Hepatic stellate cell (primary cell): ENCODE data around the gene PARVB.

Experiments used
- DNase-seq: peaks from one replicate; pipeline ENCODE4 v3.0.0; 2011; ENCODE audit warnings: low spot score

Gene PARVB

GRCh38 chr22:44162960-44163359 is 138.9 kb downstream of the PARVB start:
- DNase-seq: no peak

GRCh38 chr22:44163536-44163935 is 139.4 kb downstream of the PARVB start:
- no peak for DNase-seq

- no peak for DNase-seq
Observed at GRCh38 chr22:44164031-44164430, 139.9 kb downstream of the PARVB start.

- no peak for DNase-seq
Observed at GRCh38 chr22:44165286-44165874, 141.3 kb downstream of the PARVB start.

- no peak for DNase-seq
Observed at GRCh38 chr22:44166498-44167276, 142.6 kb downstream of the PARVB start.

GRCh38 chr22:44167501-44167900 is 143.4 kb downstream of the PARVB start:
- no peak for DNase-seq

GRCh38 chr22:44168206-44168605 is 144.1 kb downstream of the PARVB start:
- no peak for DNase-seq

- no peak for DNase-seq
Observed at GRCh38 chr22:44170470-44170869, 146.4 kb downstream of the PARVB start.

GRCh38 chr22:44171561-44171960 is 147.5 kb downstream of the PARVB start:
- no peak for DNase-seq

- DNase-seq: no peak
Observed at GRCh38 chr22:44172370-44173108, 148.4 kb downstream of the PARVB start.

- no peak for DNase-seq
Observed at GRCh38 chr22:44173154-44173553, 149.1 kb downstream of the PARVB start.

- no peak for DNase-seq
Observed at GRCh38 chr22:44175676-44176075, 151.6 kb downstream of the PARVB start.

- DNase-seq: no peak
Observed at GRCh38 chr22:44179196-44179988, 155.3 kb downstream of the PARVB start.

- DNase-seq: no peak
Observed at GRCh38 chr22:44179989-44180705, 156.0 kb downstream of the PARVB start.

- no peak for DNase-seq
Observed at GRCh38 chr22:44180706-44181032, 156.6 kb downstream of the PARVB start, which contains the start of gene PARVG. Gene PARVG, plus strand, starts transcription at chr22:44180925. Its CDS starts 2,405 bp downstream, at chr22:44183330.

GRCh38 chr22:44181033-44181911 is 157.2 kb downstream of the PARVB start:
- no peak for DNase-seq

- no peak for DNase-seq
Observed at GRCh38 chr22:44181912-44182587, 157.9 kb downstream of the PARVB start.

- DNase-seq: no peak
Observed at GRCh38 chr22:44182588-44183286, 158.6 kb downstream of the PARVB start.

GRCh38 chr22:44183287-44183588 is 159.1 kb downstream of the PARVB start:
- no peak for DNase-seq

GRCh38 chr22:44184006-44184405 is 159.9 kb downstream of the PARVB start:
- no peak for DNase-seq
